ENCODE measurements around the gene KLK3. TPM values are rescaled to one million over a fixed set of nuclear protein-coding genes. Genes with fewer than 3 reads are reported as not detected.

The KLK3 gene
- total and polyA plus RNA-seq, 2 experiments from 2014 or later = 0.19 TPM; not detected in 1

- ATAC-seq (no peak), DNase-seq (ENCODE audit: low spot score) (no peak)
- Histone ChIP-seq H3K4me2 (no peak overlapping the region), H3K4me1 (ENCODE audit: insufficient read depth) (no peaks in the 10 kb centered on the region), H3K4me3 (no peak overlapping the region), H3K27me3 (ENCODE audit: insufficient read depth) (peaks cover 17% of the 10 kb centered on the region), H3K36me3 (ENCODE audit: insufficient read depth) (no peaks in the 10 kb centered on the region), H3K27ac (ENCODE audit: low read depth) (no peak overlapping the region), H3K79me2 (replicated peaks; ENCODE audit: insufficient read depth) (no peaks in the 10 kb centered on the region), H3K9me2 (ENCODE audit: insufficient read depth) (0 out of 2 replicates have a peak, but pooled peaks cover 2% of the 10 kb centered on the region), H2AFZ (no peak overlapping the region), H4K20me1 (replicated peaks; ENCODE audit: insufficient read depth) (no peaks in the 10 kb centered on the region), H3F3A (replicated peaks; ENCODE audit: low read depth) (no peaks in the 10 kb centered on the region)
- H3K4me1 Mint-ChIP-seq = no peaks in the 10 kb centered on the region
- no peak overlapping the region for H3K4me3 Mint-ChIP-seq
- TF ChIP-seq ZNF114 (CRISPR knock-in tag; IDR thresholded peaks at IDR 0.05) = no peak
- peaks cover 6% of the 10 kb centered on the region; the same call in 1 of the 3 replicates for H3K9me3 Mint-ChIP-seq
- no peak overlapping the region for H3K27ac Mint-ChIP-seq
- no peaks in the 10 kb centered on the region for H3K36me3 Mint-ChIP-seq (ENCODE audit: low read depth)
- H3K27me3 Mint-ChIP-seq (ENCODE audit: insufficient read depth, low read depth, poor library complexity) = peaks cover 16% of the 10 kb centered on the region
Measured at GRCh38 chr19:50831026-50831396, 23.7 kb upstream of the KLK3 start.

- Histone ChIP-seq H3K79me2 (replicated peaks; ENCODE audit: insufficient read depth) (no peaks in the 10 kb centered on the region), H3F3A (replicated peaks; ENCODE audit: low read depth) (0 out of 2 replicates have a peak, but pooled peaks cover 3% of the 10 kb centered on the region), H3K4me2 (no peak overlapping the region), H3K27me3 (ENCODE audit: insufficient read depth) (peaks cover 28% of the 10 kb centered on the region), H3K36me3 (ENCODE audit: insufficient read depth) (no peaks in the 10 kb centered on the region), H3K27ac (ENCODE audit: low read depth) (no peak overlapping the region), H4K20me1 (replicated peaks; ENCODE audit: insufficient read depth) (no peaks in the 10 kb centered on the region), H3K4me1 (ENCODE audit: insufficient read depth) (peaks cover 5% of the 10 kb centered on the region), H3K9me2 (ENCODE audit: insufficient read depth) (0 out of 2 replicates have a peak, but pooled peaks cover 2% of the 10 kb centered on the region), H2AFZ (no peak overlapping the region), H3K4me3 (no peak overlapping the region)
- Mint-ChIP-seq H3K4me1 (peaks cover 4% of the 10 kb centered on the region; the same call in 1 of the 3 replicates), H3K27me3 (ENCODE audit: insufficient read depth, low read depth, poor library complexity) (peaks cover 26% of the 10 kb centered on the region), H3K9me3 (peaks cover 2% of the 10 kb centered on the region; the same call in 1 of the 3 replicates), H3K36me3 (ENCODE audit: low read depth) (no peaks in the 10 kb centered on the region; the same call in 2 of the 3 replicates), H3K4me3 (no peak overlapping the region), H3K27ac (no peak overlapping the region)
- DNase-seq (ENCODE audit: low spot score) = no peak
- ATAC-seq = no peak
- TF ChIP-seq ZNF114 (CRISPR knock-in tag; IDR thresholded peaks at IDR 0.05) (no peak), EZH2phosphoT487 (IDR thresholded peaks at IDR 0.05; ENCODE audit: unreplicated experiment) (no peak), CREB1 (CRISPR knock-in tag; IDR thresholded peaks at IDR 0.05; ENCODE audit: low read depth) (no peak), ZNF331 (CRISPR knock-in tag; IDR thresholded peaks at IDR 0.05; ENCODE audit: low read depth) (no peak), STAT1 (IDR thresholded peaks at IDR 0.05; ENCODE audit: unreplicated experiment) (no peak), ZNF462 (CRISPR knock-in tag; IDR thresholded peaks at IDR 0.05) (no peak), JUNB (IDR thresholded peaks at IDR 0.05; ENCODE audit: unreplicated experiment) (no peak)
- TF ChIP-seq, protein P1, sequence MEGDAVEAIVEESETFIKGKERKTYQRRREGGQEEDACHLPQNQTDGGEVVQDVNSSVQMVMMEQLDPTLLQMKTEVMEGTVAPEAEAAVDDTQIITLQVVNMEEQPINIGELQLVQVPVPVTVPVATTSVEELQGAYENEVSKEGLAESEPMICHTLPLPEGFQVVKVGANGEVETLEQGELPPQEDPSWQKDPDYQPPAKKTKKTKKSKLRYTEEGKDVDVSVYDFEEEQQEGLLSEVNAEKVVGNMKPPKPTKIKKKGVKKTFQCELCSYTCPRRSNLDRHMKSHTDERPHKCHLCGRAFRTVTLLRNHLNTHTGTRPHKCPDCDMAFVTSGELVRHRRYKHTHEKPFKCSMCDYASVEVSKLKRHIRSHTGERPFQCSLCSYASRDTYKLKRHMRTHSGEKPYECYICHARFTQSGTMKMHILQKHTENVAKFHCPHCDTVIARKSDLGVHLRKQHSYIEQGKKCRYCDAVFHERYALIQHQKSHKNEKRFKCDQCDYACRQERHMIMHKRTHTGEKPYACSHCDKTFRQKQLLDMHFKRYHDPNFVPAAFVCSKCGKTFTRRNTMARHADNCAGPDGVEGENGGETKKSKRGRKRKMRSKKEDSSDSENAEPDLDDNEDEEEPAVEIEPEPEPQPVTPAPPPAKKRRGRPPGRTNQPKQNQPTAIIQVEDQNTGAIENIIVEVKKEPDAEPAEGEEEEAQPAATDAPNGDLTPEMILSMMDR (conservative IDR thresholded peaks at IDR 0.05; ENCODE audit: low read depth in 2 of 2) = no peak
- TF ChIP-seq, protein P2, sequence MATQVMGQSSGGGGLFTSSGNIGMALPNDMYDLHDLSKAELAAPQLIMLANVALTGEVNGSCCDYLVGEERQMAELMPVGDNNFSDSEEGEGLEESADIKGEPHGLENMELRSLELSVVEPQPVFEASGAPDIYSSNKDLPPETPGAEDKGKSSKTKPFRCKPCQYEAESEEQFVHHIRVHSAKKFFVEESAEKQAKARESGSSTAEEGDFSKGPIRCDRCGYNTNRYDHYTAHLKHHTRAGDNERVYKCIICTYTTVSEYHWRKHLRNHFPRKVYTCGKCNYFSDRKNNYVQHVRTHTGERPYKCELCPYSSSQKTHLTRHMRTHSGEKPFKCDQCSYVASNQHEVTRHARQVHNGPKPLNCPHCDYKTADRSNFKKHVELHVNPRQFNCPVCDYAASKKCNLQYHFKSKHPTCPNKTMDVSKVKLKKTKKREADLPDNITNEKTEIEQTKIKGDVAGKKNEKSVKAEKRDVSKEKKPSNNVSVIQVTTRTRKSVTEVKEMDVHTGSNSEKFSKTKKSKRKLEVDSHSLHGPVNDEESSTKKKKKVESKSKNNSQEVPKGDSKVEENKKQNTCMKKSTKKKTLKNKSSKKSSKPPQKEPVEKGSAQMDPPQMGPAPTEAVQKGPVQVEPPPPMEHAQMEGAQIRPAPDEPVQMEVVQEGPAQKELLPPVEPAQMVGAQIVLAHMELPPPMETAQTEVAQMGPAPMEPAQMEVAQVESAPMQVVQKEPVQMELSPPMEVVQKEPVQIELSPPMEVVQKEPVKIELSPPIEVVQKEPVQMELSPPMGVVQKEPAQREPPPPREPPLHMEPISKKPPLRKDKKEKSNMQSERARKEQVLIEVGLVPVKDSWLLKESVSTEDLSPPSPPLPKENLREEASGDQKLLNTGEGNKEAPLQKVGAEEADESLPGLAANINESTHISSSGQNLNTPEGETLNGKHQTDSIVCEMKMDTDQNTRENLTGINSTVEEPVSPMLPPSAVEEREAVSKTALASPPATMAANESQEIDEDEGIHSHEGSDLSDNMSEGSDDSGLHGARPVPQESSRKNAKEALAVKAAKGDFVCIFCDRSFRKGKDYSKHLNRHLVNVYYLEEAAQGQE (IDR thresholded peaks at IDR 0.05; ENCODE audit: unreplicated experiment) = no peak
Measured at GRCh38 chr19:50832666-50833065, 22.0 kb upstream of the KLK3 start.

All from GM23338 (cell line).